H54 (cell line): Measurements from ENCODE around the gene MOCS1.

ENCODE experiments used
- DNase-seq: peaks from one replicate; pipeline ENCODE4 v3.0.0; 2011; ENCODE audit warnings: low spot score, mixed read lengths; ENCODE audit not compliant: insufficient read length
- FAIRE-seq: peaks from 3 replicates; lab custom pipeline; 2011; peaks lifted over from hg19 to GRCh38; lab: Jason Lieb, UNC
- POLR2A ChIP-seq: IDR thresholded peaks from 2 replicates; pipeline ENCODE4 v1.6.1; 2011; ENCODE audit warnings: low read depth, mild to moderate bottlenecking, low read length

MOCS1 gene

DNA sequence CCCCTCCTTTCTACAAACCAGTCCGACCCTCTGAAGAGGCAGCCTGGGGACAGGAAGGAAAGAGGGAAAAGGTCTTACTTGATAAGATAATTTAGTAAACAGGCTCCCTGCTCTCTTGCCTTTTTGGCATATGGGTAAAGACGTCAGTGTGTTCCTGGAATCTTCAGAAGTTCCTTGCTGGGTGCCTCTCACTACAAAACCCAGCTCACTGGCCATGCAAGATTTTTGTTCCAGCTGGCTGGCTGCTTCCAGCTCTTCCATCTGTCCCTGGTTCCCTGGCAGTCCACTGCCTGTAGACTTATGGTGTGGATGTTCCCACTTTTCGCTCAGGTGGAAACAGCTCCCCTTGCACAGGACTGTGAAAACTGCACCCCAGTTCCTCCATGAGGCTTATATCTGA, 57.4 kb downstream of the MOCS1 start:
- FAIRE-seq (no peak), DNase-seq (no peak)
- no peak for TF ChIP-seq POLR2A

DNA sequence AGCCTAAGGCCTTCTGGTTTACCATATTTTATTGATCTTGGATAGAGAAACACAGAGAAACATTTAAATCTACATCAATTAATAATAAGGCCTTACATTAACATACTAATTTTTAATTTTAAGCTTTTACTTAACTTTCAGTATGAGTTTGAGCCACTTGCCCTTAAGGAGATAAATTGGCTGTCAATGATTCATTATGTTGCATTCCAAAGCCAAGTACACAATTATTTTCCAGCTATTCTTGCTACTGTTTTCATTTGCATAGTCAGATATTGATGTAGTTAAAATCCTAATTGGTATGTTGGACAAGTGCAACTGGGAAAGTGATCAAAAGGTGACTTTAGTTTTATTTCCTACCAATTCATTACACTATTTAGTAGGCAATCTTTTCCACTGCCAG, 58.2 kb downstream of the MOCS1 start:
- TF ChIP-seq POLR2A, result no peak
- DNase-seq (no peak), FAIRE-seq (no peak)

DNA sequence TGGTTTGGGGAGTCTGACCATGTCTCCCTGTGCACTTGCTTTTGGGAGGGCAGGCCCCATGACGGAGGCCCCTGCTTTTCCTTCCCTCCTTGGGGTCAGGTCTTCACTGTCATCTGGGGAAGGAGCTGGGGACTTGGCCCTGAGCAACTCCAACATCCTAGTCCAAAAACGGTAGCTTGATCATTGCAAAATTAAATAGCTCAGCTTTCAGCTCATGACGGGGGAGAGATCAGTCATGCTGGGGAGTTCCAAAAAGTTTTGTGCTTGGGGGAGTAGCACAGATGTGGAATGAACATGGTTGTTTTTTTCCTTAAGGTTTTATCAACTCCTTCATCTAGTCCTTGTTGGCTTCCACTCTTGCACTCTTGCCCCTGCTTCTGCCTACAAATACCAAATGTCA, 60.8 kb downstream of the MOCS1 start:
- TF ChIP-seq POLR2A, result no peak
- DNase-seq (no peak), FAIRE-seq (no peak)

DNA sequence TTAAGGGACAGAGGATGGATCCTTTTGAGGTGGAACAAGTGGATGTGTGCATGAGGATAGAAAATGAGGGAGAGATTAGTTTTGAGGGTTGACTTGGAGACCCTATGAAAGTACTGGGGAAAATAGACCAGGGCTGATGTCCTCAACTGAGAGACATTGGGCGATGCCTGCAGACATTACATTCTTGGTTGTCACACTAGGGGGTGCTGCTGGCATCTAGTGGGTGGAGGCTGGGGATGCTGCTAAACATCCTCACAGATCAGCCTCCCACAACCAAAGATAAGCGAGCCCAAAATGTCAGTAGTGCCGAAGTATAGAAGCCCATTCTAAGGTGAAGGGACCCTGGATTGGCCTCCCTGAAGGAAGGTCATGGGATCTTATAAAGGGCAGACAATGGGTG, 63.3 kb downstream of the MOCS1 start:
- DNase-seq, result no peak
- no peak for FAIRE-seq
- no peak for TF ChIP-seq POLR2A

DNA sequence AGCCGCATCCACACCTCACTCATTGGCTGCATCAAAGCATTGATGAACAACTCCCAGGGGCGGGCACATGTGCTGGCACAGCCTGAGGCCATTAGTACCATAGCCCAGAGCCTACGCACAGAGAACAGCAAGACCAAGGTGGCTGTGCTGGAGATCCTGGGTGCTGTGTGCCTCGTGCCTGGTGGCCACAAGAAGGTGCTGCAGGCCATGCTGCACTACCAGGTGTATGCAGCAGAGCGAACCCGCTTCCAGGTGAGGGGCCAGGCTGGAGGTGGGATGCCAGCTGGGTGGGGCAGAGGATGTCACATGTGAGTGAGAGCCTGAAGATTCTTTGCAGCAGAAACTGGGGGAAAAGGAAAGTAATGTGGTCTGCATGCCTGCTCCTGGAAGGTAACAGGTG, 66.7 kb downstream of the MOCS1 start:
- FAIRE-seq, result no peak
- no peak for TF ChIP-seq POLR2A
- no peak for DNase-seq

DNA sequence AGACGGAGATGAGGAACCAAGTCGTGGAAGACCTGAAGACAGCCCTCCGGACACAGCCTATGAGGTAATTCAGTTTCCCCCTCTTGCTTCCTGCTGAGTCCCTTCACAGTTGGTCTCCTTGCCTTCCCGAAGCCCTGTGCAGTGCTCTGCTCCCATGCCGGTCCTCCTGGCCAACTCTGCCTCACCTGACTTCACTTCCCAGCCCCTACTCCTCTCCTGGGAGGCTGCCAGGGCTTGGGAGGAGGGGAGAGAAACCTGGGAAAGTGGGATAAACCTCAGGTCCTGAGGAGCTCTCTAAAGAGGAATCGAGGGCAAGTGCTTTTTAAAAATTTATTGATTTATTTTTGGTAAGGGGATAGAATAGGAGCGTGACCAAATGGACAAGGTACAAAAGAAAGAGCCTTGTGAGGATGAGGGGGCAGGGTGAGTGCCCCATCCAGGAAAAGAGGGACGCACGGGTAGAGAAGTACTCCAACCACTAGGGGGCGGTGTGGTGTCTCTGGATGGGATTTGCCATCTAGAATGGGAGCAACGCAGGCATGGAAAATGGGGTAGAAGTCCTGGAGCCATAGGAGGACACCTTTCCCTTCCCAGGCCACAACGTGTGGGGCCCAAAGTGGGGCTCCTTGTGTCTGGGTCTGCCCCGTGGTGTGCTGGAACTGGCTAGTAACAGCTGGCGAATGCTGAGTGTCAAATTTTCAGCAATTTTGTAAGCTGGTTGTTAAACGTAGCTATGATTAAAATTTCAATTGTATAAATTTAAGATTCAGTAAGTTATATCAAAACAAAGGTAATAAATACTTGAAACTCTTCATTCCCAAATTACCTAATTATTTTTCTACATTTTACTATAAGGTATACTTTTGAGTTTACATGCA, 69.0 kb downstream of the MOCS1 start:
- DNase-seq, result peak; percentile 67
- no peak for TF ChIP-seq POLR2A
- no peak for FAIRE-seq

DNA sequence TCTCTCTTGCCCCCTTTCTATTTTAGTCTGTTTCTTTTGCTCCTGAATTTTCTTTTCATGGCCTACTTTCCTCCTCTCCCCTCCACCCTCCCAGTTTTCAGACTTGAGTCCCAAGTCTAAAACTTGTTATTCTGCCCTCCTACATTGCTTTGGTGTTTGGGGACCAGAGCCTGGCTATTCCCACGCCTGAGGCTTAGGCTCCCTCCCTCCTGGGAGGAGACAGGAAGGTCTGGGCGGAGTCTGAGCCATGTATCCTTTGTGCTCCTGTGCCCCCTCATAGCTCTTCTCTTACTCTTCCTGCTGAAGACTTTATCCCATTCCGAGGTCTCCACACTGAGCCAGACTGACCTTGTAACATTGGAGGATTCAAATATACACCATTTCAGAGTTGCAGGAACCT, 72.6 kb downstream of the MOCS1 start:
- no peak for FAIRE-seq
- TF ChIP-seq POLR2A, result no peak
- no peak for DNase-seq

DNA sequence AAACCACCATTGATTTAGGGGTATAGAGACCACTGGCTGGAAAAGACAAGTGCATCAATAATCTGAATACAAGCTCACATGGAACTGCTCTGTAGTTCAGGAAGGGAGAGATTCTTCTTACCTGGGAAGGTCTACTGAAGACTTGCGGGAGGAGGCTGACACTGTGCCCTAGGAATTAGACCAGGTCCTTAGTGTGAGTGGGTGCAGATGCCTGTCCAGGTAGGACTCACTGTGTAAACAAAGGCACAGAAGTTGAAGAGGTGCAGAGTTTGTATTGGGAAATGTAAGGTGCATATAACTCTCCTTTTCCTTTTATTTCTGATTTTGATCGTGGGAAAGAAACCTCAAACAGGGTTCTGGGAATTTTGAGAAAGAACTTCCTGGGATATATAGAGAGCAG, 75.2 kb downstream of the MOCS1 start:
- FAIRE-seq, result no peak
- no peak for TF ChIP-seq POLR2A
- no peak for DNase-seq

DNA sequence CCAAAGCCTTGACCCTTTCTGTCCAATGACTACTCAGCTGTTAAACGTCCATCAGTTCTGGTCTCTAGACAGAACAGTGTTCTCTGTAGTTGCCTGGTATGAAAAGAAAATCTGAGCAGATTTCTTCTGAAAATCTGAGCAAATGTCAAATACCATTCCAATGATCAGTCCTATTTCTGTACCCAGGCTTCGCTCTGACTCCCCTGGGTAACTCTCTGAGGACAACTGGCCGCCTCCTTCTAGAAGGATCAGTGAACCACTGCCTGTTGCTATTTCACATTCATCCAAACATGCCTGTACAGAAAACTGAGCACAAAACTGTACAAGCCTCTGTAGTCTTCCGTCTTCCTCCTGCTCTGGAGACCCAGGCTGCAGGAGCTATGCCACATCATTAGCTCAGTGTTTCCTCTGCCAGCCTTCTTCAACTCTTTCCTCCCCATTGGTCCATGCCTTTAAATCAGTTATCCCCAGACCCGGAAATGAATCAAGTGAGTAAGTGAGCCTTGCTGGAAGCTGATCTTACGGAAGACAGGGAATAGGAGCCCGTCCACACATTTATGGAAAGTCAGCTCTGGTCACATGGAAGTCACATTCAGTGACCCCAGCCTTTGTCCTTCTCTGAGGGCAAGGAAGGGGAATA, 78.8 kb downstream of the MOCS1 start:
- FAIRE-seq (no peak), DNase-seq (no peak)
- no peak for TF ChIP-seq POLR2A
